Heart left ventricle (tissue), 16 donors: Measurements from ENCODE around the gene RCBTB1. TPM values are rescaled to one million over a fixed set of nuclear protein-coding genes. Genes with fewer than 3 reads are reported as not detected.

Source experiments
- ATAC-seq, 4 donors: fragments of 200-7000 bp; cut with Tn5 transposase; one replicate each; pipeline ENCODE4 v1.9.1; 2020 to 2022; ENCODE audit warnings: moderate library complexity in 4 of 4, mild to moderate bottlenecking in 3 of 4, moderate number of reproducible peaks in 1 of 4
- DNase-seq, 5 donors: peaks; one replicate each; pipeline ENCODE4 v3.0.0-alpha.2; 2020
- H3K27ac ChIP-seq, 12 donors: fragments of 200-600 bp; sonication (generic) in 4 of 12; one replicate each; pipeline versions ENCODE4 v1.5.0 to v1.8.0; 2016 to 2022; ENCODE audit warnings: mild to moderate bottlenecking in 2 of 12
- H3K27me3 ChIP-seq, 9 donors: fragments of 200-600 bp; sonication (generic) in 2 of 9; one replicate each; pipeline versions ENCODE4 v1.5.1 to v1.8.0; 2016 to 2022; ENCODE audit warnings: mild to moderate bottlenecking in 3 of 9
- H3K36me3 ChIP-seq, 9 donors: fragments of 200-600 bp; sonication (generic) in 2 of 9; one replicate each; pipeline versions ENCODE4 v1.5.0 to v1.8.0; 2018 to 2022; ENCODE audit warnings: mild to moderate bottlenecking in 2 of 9
- H3K4me1 ChIP-seq, 12 donors: fragments of 200-600 bp; sonication (generic) in 4 of 12; one replicate each; pipeline versions ENCODE4 v1.5.0 to v1.8.0; 2016 to 2022; ENCODE audit warnings: mild to moderate bottlenecking in 3 of 12
- H3K4me3 ChIP-seq, 12 donors: fragments of 200-600 bp; sonication (generic) in 4 of 12; one replicate each; pipeline versions ENCODE4 v1.5.0 to v1.8.0; 2017 to 2022; ENCODE audit warnings: mild to moderate bottlenecking in 9 of 12, moderate library complexity in 4 of 12
- H3K9me3 ChIP-seq, 12 donors: fragments of 200-600 bp; sonication (generic) in 4 of 12; one replicate each; pipeline versions ENCODE4 v1.5.0 to v1.8.0; 2016 to 2022; ENCODE audit warnings: mild to moderate bottlenecking in 1 of 12
- CTCF ChIP-seq, 12 donors: fragments of 200-600 bp; sonication (generic) in 4 of 12; IDR thresholded peaks; one replicate each; pipeline versions ENCODE4 v1.5.0 to v1.8.0; 2018 to 2022; ENCODE audit warnings: antibody characterized with exemption in 12 of 12, mild to moderate bottlenecking in 5 of 12
- POLR2A ChIP-seq, 2 donors: fragments of 450-650 bp; IDR thresholded peaks; one replicate each; pipeline ENCODE4 v1.6.1; 2017; ENCODE audit warnings: antibody characterized with exemption in 2 of 2, mild to moderate bottlenecking in 2 of 2, moderate library complexity in 2 of 2
- WGBS, 4 donors: extraction: QIAGEN DNeasy Blood & Tissue Kit in 2 of 4; methylation state at CpG; one replicate each; pipeline versions ENCODE4 v1.1.5 to v1.1.7; 2013 to 2018; 5-methylcytosine and 5-hydroxymethylcytosine counted together
- intact Hi-C, 10 donors: fragments of 100-400 bp; cut with DNase I; formaldehyde crosslinking; loops; one replicate each; pipeline versions ENCODE4 v1.11.1 to v1.14.2; 2022
- polyA plus RNA-seq, 2 donors: library from polyadenylated mRNA; stranded (reverse); fragments of 200-250 nt; gene quantifications; one replicate each; pipeline ENCODE4 v1.2.3, GENCODE V29; 2013
- total RNA-seq, 9 donors: library from RNA; depleted of rRNA in 2 of 9; stranded (reverse); fragments of >200 nt in 2 of 9; fragmentation: NEBNext Ultra II Directional in 3 of 9; extraction: Animal tissue kit (Norgen Biotek cat#: 25700) in 3 of 9; gene quantifications; one replicate each; pipeline versions ENCODE4 v1.1.0 to v1.2.4, GENCODE V29; 2016 to 2023
- donor health status: ischemic (EF 13 %, LVEDD 7.1; RV severe dilation, severe dysfunction).
- donor health status: healthy with polysubstance abuse.
- donor health status: DM: no; HTN: yes; CAD: no.
- donor health status: DM: no; HTN: no; CAD: no.
- donor health status: ischemic (EF 25% LVEDD 6.9; RV normal size, moderate dysfunction).
- donor health status: ischemic (EF 25% LVEDD 5.7; RV mildly dilated, moderate dysfunction).
- donor health status: healthy.
- donor health status: DM: yes; HTN: yes; CAD: no.
- donor health status: ischemic (EF 35%, LVEDD 5.7; RV mildly dilated, moderate dysfunction).
- donor health status: nonischemic (EF 11% LVEDD 7.7; RV severe dilation, severe dysfunction).
- donor health status: DM: yes; HTN: yes; CAD: no.
- donor health status: PGD.
- donor health status: ischemic (EF 29% LVEDD 5.4; RV normal size, mild dysfunction).
- donor health status: nonischemic (EF 23%, LVEDD 6.1; RV moderate dilation, normal function).

RCBTB1 gene
- total and polyA plus RNA-seq, 11 donors: 8.5 to 25.8 (median 16.2) TPM

GRCh38 chr13:49494645-49495044, 90.7 kb downstream of the RCBTB1 start:
- 33 to 42% (median 39%) methylated on average over 2 of the region's 2 CpGs for WGBS, 4 donors
- Histone ChIP-seq H3K27ac (peak overlapping the region in 11 of 12 donors; percentile 89 to 99 (median 95)), H3K27me3 (no peaks in the 10 kb centered on the region), H3K4me3 (peak overlapping the region; percentile 56 to 86 (median 70)), H3K9me3 (no peaks in the 10 kb centered on the region), H3K36me3 (peaks cover 0 to 24% (median 10%) of the 10 kb centered on the region in 9 donors), H3K4me1 (peaks cover 0 to 33% (median 8%) of the 10 kb centered on the region in 12 donors)
- TF ChIP-seq CTCF (IDR thresholded peaks at IDR 0.05) (peak in 1 of 12 donors; percentile 9), POLR2A (IDR thresholded peaks at IDR 0.05) (no peak)
- ATAC-seq: no peak
- DNase-seq: no peak
- intact Hi-C loops: loop anchor here in 8 of 10 donors (2.0 to 10.0 kb wide), 8 partner anchors 47 to 192 kb away; partner anchors contain the start of genes CAB39L (in 3 of the 8), SETDB2 (in 3 of the 8) and RCBTB1 (in 2 of the 8)

GRCh38 chr13:49488563-49488962, 96.8 kb downstream of the RCBTB1 start:
- TF ChIP-seq POLR2A (IDR thresholded peaks at IDR 0.05) (no peak), CTCF (IDR thresholded peaks at IDR 0.05) (no peak)
- Histone ChIP-seq H3K36me3 (peaks cover 0 to 81% (median 58%) of the 10 kb centered on the region in 9 donors), H3K4me3 (no peak overlapping the region), H3K9me3 (no peaks in the 10 kb centered on the region), H3K27ac (no peak overlapping the region), H3K4me1 (no peaks in the 10 kb centered on the region), H3K27me3 (no peaks in the 10 kb centered on the region)
- intact Hi-C loops: no loop called here
- 90 to 93% (median 92%) methylated on average over 2 of the region's 2 CpGs for WGBS, 4 donors
- DNase-seq: no peak
- ATAC-seq: no peak

Other genes with a start within 250 kb of the RCBTB1 start
- gene CAB39L, start 141.5 kb downstream of the RCBTB1 start, total RNA-seq: 10 to 100 TPM; 10.2 to 27.4 (median 19.0) TPM
- gene CAB39L, start 141.5 kb downstream of the RCBTB1 start, polyA plus RNA-seq: 10 to 100 TPM in 1 of 2 donors, 1 to 10 TPM in 1; 5.9 to 12.1 TPM
- 10 to 100 TPM in 7 of 9 donors, 1 to 10 TPM in 2; 7.9 to 19.8 (median 13.5) TPM for gene SETDB2, start 141.3 kb downstream of the RCBTB1 start, total RNA-seq
- gene SETDB2, start 141.3 kb downstream of the RCBTB1 start, polyA plus RNA-seq: 1 to 10 TPM; 3.7 to 7.3 TPM
- 10 to 100 TPM; 13.7 to 48.5 (median 16.5) TPM for gene PHF11, start 89.6 kb downstream of the RCBTB1 start, total RNA-seq
- gene PHF11, start 89.6 kb downstream of the RCBTB1 start, polyA plus RNA-seq: 10 to 100 TPM; 17.4 to 28.0 TPM
- gene ARL11, start 42.9 kb upstream of the RCBTB1 start, total RNA-seq: 1 to 10 TPM in 1 of 9 donors, under 1 TPM in 8; 0.13 to 3.0 (median 0.30) TPM
- under 1 TPM; 0.32 to 0.34 TPM for gene ARL11, start 42.9 kb upstream of the RCBTB1 start, polyA plus RNA-seq
- gene EBPL, start 105.9 kb upstream of the RCBTB1 start, total RNA-seq: 10 to 100 TPM in 1 of 9 donors, 1 to 10 TPM in 8; 3.2 to 13.8 (median 5.8) TPM
- gene EBPL, start 105.9 kb upstream of the RCBTB1 start, polyA plus RNA-seq: 1 to 10 TPM; 5.3 to 8.5 TPM
- gene KPNA3, start 207.1 kb upstream of the RCBTB1 start, total RNA-seq: 100 to 1,000 TPM in 1 of 9 donors, 10 to 100 TPM in 8; 39.2 to 104 (median 56.5) TPM
- gene KPNA3, start 207.1 kb upstream of the RCBTB1 start, polyA plus RNA-seq: 10 to 100 TPM; 21.7 to 50.2 TPM